Heart left ventricle (tissue), 16 donors: ENCODE measurements around the gene SORL1. TPM values are rescaled to one million over a fixed set of nuclear protein-coding genes. Genes with fewer than 3 reads are reported as not detected.

ENCODE experiments used
- ATAC-seq, 4 donors: fragments of 200-7000 bp; cut with Tn5 transposase; one replicate each; pipeline ENCODE4 v1.9.1; 2020 to 2022; ENCODE audit warnings: moderate library complexity in 4 of 4, mild to moderate bottlenecking in 3 of 4, moderate number of reproducible peaks in 1 of 4
- DNase-seq, 5 donors: peaks; one replicate each; pipeline ENCODE4 v3.0.0-alpha.2; 2020
- H3K27ac ChIP-seq, 12 donors: fragments of 200-600 bp; sonication (generic) in 4 of 12; one replicate each; pipeline versions ENCODE4 v1.5.0 to v1.8.0; 2016 to 2022; ENCODE audit warnings: mild to moderate bottlenecking in 2 of 12
- H3K27me3 ChIP-seq, 9 donors: fragments of 200-600 bp; sonication (generic) in 2 of 9; one replicate each; pipeline versions ENCODE4 v1.5.1 to v1.8.0; 2016 to 2022; ENCODE audit warnings: mild to moderate bottlenecking in 3 of 9
- H3K36me3 ChIP-seq, 9 donors: fragments of 200-600 bp; sonication (generic) in 2 of 9; one replicate each; pipeline versions ENCODE4 v1.5.0 to v1.8.0; 2018 to 2022; ENCODE audit warnings: mild to moderate bottlenecking in 2 of 9
- H3K4me1 ChIP-seq, 12 donors: fragments of 200-600 bp; sonication (generic) in 4 of 12; one replicate each; pipeline versions ENCODE4 v1.5.0 to v1.8.0; 2016 to 2022; ENCODE audit warnings: mild to moderate bottlenecking in 3 of 12
- H3K4me3 ChIP-seq, 12 donors: fragments of 200-600 bp; sonication (generic) in 4 of 12; one replicate each; pipeline versions ENCODE4 v1.5.0 to v1.8.0; 2017 to 2022; ENCODE audit warnings: mild to moderate bottlenecking in 9 of 12, moderate library complexity in 4 of 12
- H3K9me3 ChIP-seq, 12 donors: fragments of 200-600 bp; sonication (generic) in 4 of 12; one replicate each; pipeline versions ENCODE4 v1.5.0 to v1.8.0; 2016 to 2022; ENCODE audit warnings: mild to moderate bottlenecking in 1 of 12
- POLR2A ChIP-seq, 2 donors: fragments of 450-650 bp; IDR thresholded peaks; one replicate each; pipeline ENCODE4 v1.6.1; 2017; ENCODE audit warnings: antibody characterized with exemption in 2 of 2, mild to moderate bottlenecking in 2 of 2, moderate library complexity in 2 of 2
- WGBS, 4 donors: extraction: QIAGEN DNeasy Blood & Tissue Kit in 2 of 4; methylation state at CpG; one replicate each; pipeline versions ENCODE4 v1.1.5 to v1.1.7; 2013 to 2018; 5-methylcytosine and 5-hydroxymethylcytosine counted together
- intact Hi-C, 10 donors: fragments of 100-400 bp; cut with DNase I; formaldehyde crosslinking; loops; one replicate each; pipeline versions ENCODE4 v1.11.1 to v1.14.2; 2022
- polyA plus RNA-seq, 2 donors: library from polyadenylated mRNA; stranded (reverse); fragments of 200-250 nt; gene quantifications; one replicate each; pipeline ENCODE4 v1.2.3, GENCODE V29; 2013
- total RNA-seq, 9 donors: library from RNA; depleted of rRNA in 2 of 9; stranded (reverse); fragments of >200 nt in 2 of 9; fragmentation: NEBNext Ultra II Directional in 3 of 9; extraction: Animal tissue kit (Norgen Biotek cat#: 25700) in 3 of 9; gene quantifications; one replicate each; pipeline versions ENCODE4 v1.1.0 to v1.2.4, GENCODE V29; 2016 to 2023
- TF ChIP-seq, protein P1 (sequence below), 12 donors: fragments of 200-600 bp; sonication (generic) in 4 of 12; IDR thresholded peaks; one replicate each; pipeline versions ENCODE4 v1.5.0 to v1.8.0; 2018 to 2022; ENCODE audit warnings: antibody characterized with exemption in 12 of 12, mild to moderate bottlenecking in 5 of 12
- donor health status: ischemic (EF 13 %, LVEDD 7.1; RV severe dilation, severe dysfunction).
- donor health status: healthy with polysubstance abuse.
- donor health status: DM: no; HTN: yes; CAD: no.
- donor health status: DM: no; HTN: no; CAD: no.
- donor health status: ischemic (EF 25% LVEDD 6.9; RV normal size, moderate dysfunction).
- donor health status: ischemic (EF 25% LVEDD 5.7; RV mildly dilated, moderate dysfunction).
- donor health status: healthy.
- donor health status: DM: yes; HTN: yes; CAD: no.
- donor health status: ischemic (EF 35%, LVEDD 5.7; RV mildly dilated, moderate dysfunction).
- donor health status: nonischemic (EF 11% LVEDD 7.7; RV severe dilation, severe dysfunction).
- donor health status: DM: yes; HTN: yes; CAD: no.
- donor health status: PGD.
- donor health status: ischemic (EF 29% LVEDD 5.4; RV normal size, mild dysfunction).
- donor health status: nonischemic (EF 23%, LVEDD 6.1; RV moderate dilation, normal function).

Gene SORL1
- total and polyA plus RNA-seq, 11 donors = 0.72 to 20.5 (median 5.2) TPM

DNA sequence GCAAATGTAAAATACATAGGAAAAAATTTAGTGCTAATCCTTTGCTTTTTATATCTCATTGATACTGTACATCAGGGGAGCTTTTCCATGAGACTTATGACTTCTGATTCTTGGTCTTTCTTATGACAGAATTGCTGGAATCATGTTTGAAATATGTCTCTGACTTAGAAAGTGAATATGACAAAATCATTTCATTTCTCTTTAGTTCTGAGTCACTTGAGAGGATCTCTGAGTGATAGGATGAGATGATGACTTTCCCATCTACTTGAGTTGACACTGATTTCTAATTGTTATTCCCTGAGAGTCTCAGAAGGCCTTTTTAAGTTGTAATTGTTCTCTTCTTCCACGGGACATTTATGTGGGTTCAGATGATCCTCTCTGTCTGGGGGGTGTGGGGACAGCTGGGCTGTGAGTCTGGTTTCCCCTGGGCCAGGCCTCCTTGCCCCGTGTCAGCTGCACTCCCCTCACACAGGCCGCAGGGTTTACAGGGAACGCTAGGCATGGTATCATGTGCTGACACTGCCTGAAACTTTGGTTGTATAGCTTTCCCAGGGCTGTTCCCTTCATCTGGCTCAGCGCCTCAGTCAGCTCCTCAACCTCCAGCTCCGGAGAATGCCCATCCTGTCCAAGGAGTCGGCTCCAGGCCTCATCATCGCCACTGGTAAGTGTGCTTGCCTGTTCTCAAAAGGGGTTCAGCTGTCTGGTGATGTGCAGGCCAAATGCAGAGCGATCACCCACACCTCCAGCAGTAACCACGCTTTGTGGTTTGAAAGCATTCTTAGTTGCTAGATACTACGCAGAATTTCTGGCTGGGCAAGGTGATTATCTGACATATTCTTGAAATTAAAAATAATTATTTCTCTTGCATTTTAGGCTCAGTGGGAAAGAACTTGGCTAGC is 70.2 kb downstream of the SORL1 start:
- no peak for ATAC-seq
- 89 to 91% (median 91%) methylated on average over 10 to 11 of the region's 11 CpGs for WGBS, 4 donors
- no peak for DNase-seq
- no peak for TF ChIP-seq POLR2A (IDR thresholded peaks at IDR 0.05)
- TF ChIP-seq, protein P1, sequence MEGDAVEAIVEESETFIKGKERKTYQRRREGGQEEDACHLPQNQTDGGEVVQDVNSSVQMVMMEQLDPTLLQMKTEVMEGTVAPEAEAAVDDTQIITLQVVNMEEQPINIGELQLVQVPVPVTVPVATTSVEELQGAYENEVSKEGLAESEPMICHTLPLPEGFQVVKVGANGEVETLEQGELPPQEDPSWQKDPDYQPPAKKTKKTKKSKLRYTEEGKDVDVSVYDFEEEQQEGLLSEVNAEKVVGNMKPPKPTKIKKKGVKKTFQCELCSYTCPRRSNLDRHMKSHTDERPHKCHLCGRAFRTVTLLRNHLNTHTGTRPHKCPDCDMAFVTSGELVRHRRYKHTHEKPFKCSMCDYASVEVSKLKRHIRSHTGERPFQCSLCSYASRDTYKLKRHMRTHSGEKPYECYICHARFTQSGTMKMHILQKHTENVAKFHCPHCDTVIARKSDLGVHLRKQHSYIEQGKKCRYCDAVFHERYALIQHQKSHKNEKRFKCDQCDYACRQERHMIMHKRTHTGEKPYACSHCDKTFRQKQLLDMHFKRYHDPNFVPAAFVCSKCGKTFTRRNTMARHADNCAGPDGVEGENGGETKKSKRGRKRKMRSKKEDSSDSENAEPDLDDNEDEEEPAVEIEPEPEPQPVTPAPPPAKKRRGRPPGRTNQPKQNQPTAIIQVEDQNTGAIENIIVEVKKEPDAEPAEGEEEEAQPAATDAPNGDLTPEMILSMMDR (IDR thresholded peaks at IDR 0.05) = no peak
- peaks cover 0 to 13% (median 0%) of the 10 kb centered on the region in 9 donors for H3K36me3 ChIP-seq
- H3K27ac ChIP-seq = no peak overlapping the region
- peaks cover 0 to 17% (median 5%) of the 10 kb centered on the region in 12 donors for H3K9me3 ChIP-seq
- peaks cover 0 to 27% (median 4%) of the 10 kb centered on the region in 12 donors for H3K4me1 ChIP-seq
- H3K27me3 ChIP-seq = no peaks in the 10 kb centered on the region
- intact Hi-C loops = no loop called here
- no peak overlapping the region for H3K4me3 ChIP-seq

DNA sequence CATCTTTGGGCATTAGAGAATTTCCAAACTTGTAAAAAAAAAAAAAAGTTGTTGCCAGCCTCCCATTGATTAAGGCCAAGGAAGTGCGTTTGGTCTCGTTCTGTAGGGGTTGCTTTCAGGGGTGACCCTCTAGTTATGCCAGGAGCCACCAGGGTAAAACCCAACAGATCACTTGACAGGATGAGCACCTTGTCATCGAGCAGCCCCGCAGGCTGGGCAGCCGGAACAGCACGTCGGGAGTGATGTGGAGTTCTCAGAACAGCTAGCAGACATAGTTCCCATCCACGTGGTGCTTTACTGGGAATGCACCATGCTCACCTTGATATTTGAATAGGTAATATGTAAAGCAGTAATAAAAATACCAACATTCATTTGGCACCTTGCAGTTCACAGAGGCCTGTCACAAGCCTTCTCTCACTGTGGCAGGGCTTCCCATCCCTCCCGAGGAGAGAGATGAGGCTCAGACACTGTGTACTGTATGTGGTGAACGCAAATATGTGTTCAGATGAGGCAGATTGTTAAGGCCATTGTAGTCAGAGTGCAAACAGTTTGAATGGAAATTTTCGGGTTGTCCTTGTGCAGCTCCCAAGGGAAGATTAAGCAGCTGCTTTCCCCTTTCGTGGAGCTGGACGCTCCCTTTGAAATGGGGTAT is 71.6 kb downstream of the SORL1 start:
- peaks cover 0 to 13% (median 0%) of the 10 kb centered on the region in 9 donors for H3K36me3 ChIP-seq
- DNase-seq (no peak), ATAC-seq (no peak)
- TF ChIP-seq, protein P1 (IDR thresholded peaks at IDR 0.05) = no peak
- TF ChIP-seq POLR2A (IDR thresholded peaks at IDR 0.05) = no peak
- no peak overlapping the region for H3K4me3 ChIP-seq
- no peaks in the 10 kb centered on the region for H3K27me3 ChIP-seq
- peaks cover 0 to 27% (median 4%) of the 10 kb centered on the region in 12 donors for H3K4me1 ChIP-seq
- no peak overlapping the region for H3K27ac ChIP-seq
- 78 to 85% (median 81%) methylated on average over 12 to 13 of the region's 13 CpGs for WGBS, 4 donors
- H3K9me3 ChIP-seq = peaks cover 0 to 17% (median 5%) of the 10 kb centered on the region in 12 donors
- intact Hi-C loops = no loop called here

DNA sequence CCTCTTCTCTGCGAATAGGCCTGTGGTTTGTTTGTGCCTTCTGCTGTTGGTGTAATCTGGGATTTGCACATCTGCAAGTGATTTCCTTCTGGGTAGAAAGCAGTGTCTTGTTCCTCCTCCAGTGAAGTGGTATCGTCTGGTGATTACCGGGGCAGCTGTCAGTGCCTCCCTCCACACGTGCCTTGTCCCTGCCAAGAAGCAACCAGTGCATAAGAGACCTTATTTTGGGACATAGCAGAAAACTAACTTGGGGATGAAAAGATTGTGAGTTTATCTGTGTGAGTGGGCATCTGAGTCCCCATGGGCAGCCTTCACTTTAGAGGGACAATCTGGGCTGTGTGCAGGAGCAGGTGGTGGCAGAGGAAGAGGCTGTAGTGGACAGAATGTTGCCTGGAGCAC is 72.1 kb downstream of the SORL1 start:
- Histone ChIP-seq H3K36me3 (peaks cover 0 to 13% (median 0%) of the 10 kb centered on the region in 9 donors), H3K9me3 (peaks cover 0 to 20% (median 5%) of the 10 kb centered on the region in 12 donors), H3K4me1 (peaks cover 0 to 27% (median 4%) of the 10 kb centered on the region in 12 donors), H3K27ac (no peak overlapping the region), H3K27me3 (no peaks in the 10 kb centered on the region), H3K4me3 (no peak overlapping the region)
- intact Hi-C loops = no loop called here
- 39 to 55% (median 47%) methylated on average over 4 of the region's 4 CpGs for WGBS, 4 donors
- no peak for DNase-seq
- ATAC-seq = no peak
- TF ChIP-seq, protein P1 (IDR thresholded peaks at IDR 0.05) = no peak
- no peak for TF ChIP-seq POLR2A (IDR thresholded peaks at IDR 0.05)

DNA sequence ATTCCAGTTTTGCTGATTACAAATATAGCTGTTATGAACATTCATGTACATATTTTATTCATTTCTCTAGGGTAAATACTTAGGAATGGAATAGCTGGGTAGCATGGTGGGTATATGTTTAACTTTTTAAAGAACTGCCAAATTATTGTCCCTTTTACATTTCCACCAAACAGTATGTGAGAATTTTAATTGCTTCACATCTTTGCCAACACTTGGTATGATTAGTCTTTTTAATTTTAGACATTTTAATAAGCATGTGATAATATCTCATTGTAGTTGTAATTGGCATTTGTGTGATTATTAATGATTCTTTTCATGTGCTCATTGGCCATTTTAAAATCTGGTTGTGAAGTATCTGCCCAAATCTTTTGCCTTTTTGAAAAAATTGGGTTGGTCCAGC is 73.3 kb downstream of the SORL1 start:
- ATAC-seq (no peak), DNase-seq (no peak)
- Histone ChIP-seq H3K27me3 (no peaks in the 10 kb centered on the region), H3K36me3 (peaks cover 0 to 13% (median 0%) of the 10 kb centered on the region in 9 donors), H3K4me1 (peaks cover 0 to 22% (median 3%) of the 10 kb centered on the region in 12 donors), H3K27ac (no peak overlapping the region), H3K4me3 (no peak overlapping the region), H3K9me3 (peaks cover 0 to 31% (median 10%) of the 10 kb centered on the region in 12 donors)
- TF ChIP-seq, protein P1 (IDR thresholded peaks at IDR 0.05) = no peak
- no peak for TF ChIP-seq POLR2A (IDR thresholded peaks at IDR 0.05)
- intact Hi-C loops = no loop called here
